Thyroid gland (tissue), 4 donors: ENCODE data around the gene ADAMTS7. TPM values are rescaled to one million over a fixed set of nuclear protein-coding genes. Genes with fewer than 3 reads are reported as not detected.
A peak's percentile ranks its signal among the peaks of the same experiment; 100 is the strongest.
"Not testable (repeated sequence)": the region's sequence is repeated elsewhere in the genome, so short reads cannot be mapped to it uniquely, and the experiment has no call there.

Source experiments
- DNase-seq, 2 donors: peaks; one replicate each; pipeline ENCODE4 v3.0.0-alpha.2; 2019
- H3K27ac ChIP-seq, 3 donors: fragments of 200-600 bp; sonication (generic); 1 replicate in 2 of 3; 2 replicates in 1 of 3; pipeline ENCODE4 v1.5.1; 2016 to 2019; ENCODE audit warnings: mild to moderate bottlenecking in 1 of 3, moderate library complexity in 1 of 3
- H3K27me3 ChIP-seq: fragments of 200-600 bp; sonication (generic); one replicate; pipeline ENCODE4 v1.5.1; 2019
- H3K36me3 ChIP-seq, 2 donors: fragments of 200-600 bp; sonication (generic); one replicate each; pipeline ENCODE4 v1.5.1; 2016 to 2019
- H3K4me1 ChIP-seq, 2 donors: fragments of 200-600 bp; sonication (generic); one replicate each; pipeline ENCODE4 v1.5.1; 2017 to 2019
- H3K4me3 ChIP-seq, 3 donors: fragments of 200-600 bp; sonication (generic); replicated peaks in 1 of 3; 1 replicate in 2 of 3; 2 replicates in 1 of 3; pipeline ENCODE4 v1.5.1; 2016; ENCODE audit warnings: mild to moderate bottlenecking in 1 of 3
- H3K9me3 ChIP-seq: fragments of 200-600 bp; sonication (generic); one replicate; pipeline ENCODE4 v1.5.1; 2017
- CTCF ChIP-seq, 6 experiments: fragments of 200-600 bp in 3 of 6; fragments of 450-650 bp in 3 of 6; sonication (generic) in 3 of 6; IDR thresholded peaks; one replicate each; pipeline ENCODE4 v1.5.1; 2016 to 2019; ENCODE audit warnings: antibody characterized with exemption in 6 of 6, mild to moderate bottlenecking in 2 of 6, inconsistent platforms in 1 of 6, moderate library complexity in 1 of 6
- POLR2A ChIP-seq, 2 donors: fragments of 450-650 bp; IDR thresholded peaks; one replicate each; pipeline ENCODE4 v1.6.1; 2017; ENCODE audit warnings: antibody characterized with exemption in 2 of 2, mild to moderate bottlenecking in 2 of 2, moderate library complexity in 1 of 2
- WGBS, 2 donors: methylation state at CpG; one replicate each; pipeline ENCODE4 v1.1.5; 2017; 5-methylcytosine and 5-hydroxymethylcytosine counted together
- intact Hi-C: fragments of 100-400 bp; cut with DNase I; formaldehyde crosslinking; loops from one replicate; pipeline ENCODE4 v1.15.1; 2023
- total RNA-seq, 4 donors: library from RNA; depleted of rRNA; stranded (reverse); fragments of >200 nt; gene quantifications; one replicate each; pipeline ENCODE4 v1.2.3, GENCODE V29; 2016

The ADAMTS7 gene
- total RNA-seq, 4 donors from 2014 or later = 0.68 to 2.5 (median 1.8) TPM

GRCh38 chr15:78759361-78759998, 51.8 kb downstream of the ADAMTS7 start:
- H3K27me3 ChIP-seq, H3K4me3 ChIP-seq, intact Hi-C loops, H3K36me3 ChIP-seq, DNase-seq, H3K9me3 ChIP-seq, H3K27ac ChIP-seq: not testable (repeated sequence)
- peaks cover 0 to 12% of the 10 kb centered on the region in 2 donors for H3K4me1 ChIP-seq
- 81 to 88% methylated on average over 28 to 31 of the region's 35 CpGs for WGBS, 2 donors

GRCh38 chr15:78758486-78759200, 52.6 kb downstream of the ADAMTS7 start:
- H3K9me3 ChIP-seq, intact Hi-C loops, H3K4me3 ChIP-seq, DNase-seq, H3K27ac ChIP-seq, H3K27me3 ChIP-seq, H3K36me3 ChIP-seq: not testable (repeated sequence)
- peaks cover 0 to 12% of the 10 kb centered on the region in 2 donors for H3K4me1 ChIP-seq
- 84 to 92% methylated on average over 10 to 11 of the region's 11 CpGs for WGBS, 2 donors

- H3K4me3 ChIP-seq, H3K27me3 ChIP-seq, H3K27ac ChIP-seq, intact Hi-C loops, H3K36me3 ChIP-seq, H3K9me3 ChIP-seq, DNase-seq: not testable (repeated sequence)
- WGBS, 2 donors = 96 to 100% methylated on average over 2 to 8 of the region's 8 CpGs
- H3K4me1 ChIP-seq = peaks cover 0 to 12% of the 10 kb centered on the region in 2 donors
Measured at GRCh38 chr15:78758084-78758483, 53.2 kb downstream of the ADAMTS7 start.

- H3K9me3 ChIP-seq = no peaks in the 10 kb centered on the region
- WGBS, 2 donors = 96 to 98% methylated on average over 10 of the region's 10 CpGs
- no peaks in the 10 kb centered on the region for H3K36me3 ChIP-seq
- no peaks in the 10 kb centered on the region for H3K27me3 ChIP-seq
- no peak overlapping the region for H3K4me3 ChIP-seq
- intact Hi-C loops = no loop called here
- peaks cover 0 to 12% of the 10 kb centered on the region in 2 donors for H3K4me1 ChIP-seq
- no peak for DNase-seq
- H3K27ac ChIP-seq = no peak overlapping the region
- TF ChIP-seq CTCF (IDR thresholded peaks at IDR 0.05) = no peak
- no peak for TF ChIP-seq POLR2A (IDR thresholded peaks at IDR 0.05)
Measured at GRCh38 chr15:78757636-78757905, 53.7 kb downstream of the ADAMTS7 start.

GRCh38 chr15:78756781-78757635, 54.3 kb downstream of the ADAMTS7 start:
- H3K9me3 ChIP-seq, H3K4me3 ChIP-seq, H3K27me3 ChIP-seq, H3K36me3 ChIP-seq, intact Hi-C loops, H3K27ac ChIP-seq: not testable (repeated sequence)
- 78 to 85% methylated on average over 9 of the region's 25 CpGs for WGBS, 2 donors
- H3K4me1 ChIP-seq = peaks cover 0 to 12% of the 10 kb centered on the region in 2 donors
- peak; percentile 41 to 42 for DNase-seq

GRCh38 chr15:78755900-78756591, 55.2 kb downstream of the ADAMTS7 start:
- H3K4me1 ChIP-seq = peaks cover 0 to 12% of the 10 kb centered on the region in 2 donors
- intact Hi-C loops = not testable (repeated sequence)

GRCh38 chr15:78754637-78755280, 56.5 kb downstream of the ADAMTS7 start:
- H3K27ac ChIP-seq, intact Hi-C loops, H3K36me3 ChIP-seq, H3K27me3 ChIP-seq, H3K4me3 ChIP-seq, H3K9me3 ChIP-seq, DNase-seq: not testable (repeated sequence)
- WGBS, 2 donors = 74 to 77% methylated on average over 12 to 13 of the region's 14 CpGs
- H3K4me1 ChIP-seq = peaks cover 0 to 12% of the 10 kb centered on the region in 2 donors

More at GRCh38 chr15:78755900-78756591, 55.2 kb downstream of the ADAMTS7 start:
- 66 to 69% methylated on average over 11 to 13 of the region's 13 CpGs for WGBS, 2 donors
- H3K36me3 ChIP-seq, H3K4me3 ChIP-seq, DNase-seq, H3K27me3 ChIP-seq, H3K27ac ChIP-seq, H3K9me3 ChIP-seq: not testable (repeated sequence)
- TF ChIP-seq CTCF (IDR thresholded peaks at IDR 0.05) = peak in 2 of 6 experiments; percentile 10 to 27

- H3K36me3 ChIP-seq, H3K4me3 ChIP-seq, H3K4me1 ChIP-seq, intact Hi-C loops, H3K27ac ChIP-seq, H3K9me3 ChIP-seq, DNase-seq, H3K27me3 ChIP-seq: not testable (repeated sequence)
- 64 to 80% methylated on average over 4 to 5 of the region's 10 CpGs for WGBS, 2 donors
Measured at GRCh38 chr15:78753751-78754535, 57.3 kb downstream of the ADAMTS7 start.

- H3K36me3 ChIP-seq, H3K4me1 ChIP-seq, H3K4me3 ChIP-seq, H3K27me3 ChIP-seq, intact Hi-C loops, DNase-seq, H3K27ac ChIP-seq, H3K9me3 ChIP-seq: not testable (repeated sequence)
- WGBS, 2 donors = 76 to 78% methylated on average over 7 of the region's 7 CpGs
Measured at GRCh38 chr15:78753359-78753659, 58.0 kb downstream of the ADAMTS7 start.
